NCI-H2227 (cell line): Measurements from ENCODE around the gene PRRT4.

Experiments
- DNase-seq: peaks from one replicate; lab custom pipeline; 2025; ENCODE audit not compliant: unreplicated experiment; lab: John Stamatoyannopoulos, UW

Gene PRRT4

GRCh38 chr7:128302139-128302538 is 59.4 kb downstream of the PRRT4 start:
- peak; percentile 48 for DNase-seq
